Activated CD8-positive, alpha-beta memory T cell treated with anti-CD3 and anti-CD28 coated beads for 48 hours (primary cell): Measurements from ENCODE around the gene GET4.
A peak's percentile ranks its signal among the peaks of the same experiment; 100 is the strongest.

Source experiments
- DNase-seq, 3 experiments: peaks; one replicate each; pipeline ENCODE4 v3.0.0-alpha.2; 2020; ENCODE audit warnings: low read depth in 2 of 3, low spot score in 2 of 3

The GET4 gene

GRCh38 chr7:876077-876971, at the start of gene GET4:
TSS of gene GET4 (plus strand) at chr7:876554. CDS start at chr7:876646, 92 bp downstream.
- peak; percentile 81 to 94 (median 90) for DNase-seq

DNA sequence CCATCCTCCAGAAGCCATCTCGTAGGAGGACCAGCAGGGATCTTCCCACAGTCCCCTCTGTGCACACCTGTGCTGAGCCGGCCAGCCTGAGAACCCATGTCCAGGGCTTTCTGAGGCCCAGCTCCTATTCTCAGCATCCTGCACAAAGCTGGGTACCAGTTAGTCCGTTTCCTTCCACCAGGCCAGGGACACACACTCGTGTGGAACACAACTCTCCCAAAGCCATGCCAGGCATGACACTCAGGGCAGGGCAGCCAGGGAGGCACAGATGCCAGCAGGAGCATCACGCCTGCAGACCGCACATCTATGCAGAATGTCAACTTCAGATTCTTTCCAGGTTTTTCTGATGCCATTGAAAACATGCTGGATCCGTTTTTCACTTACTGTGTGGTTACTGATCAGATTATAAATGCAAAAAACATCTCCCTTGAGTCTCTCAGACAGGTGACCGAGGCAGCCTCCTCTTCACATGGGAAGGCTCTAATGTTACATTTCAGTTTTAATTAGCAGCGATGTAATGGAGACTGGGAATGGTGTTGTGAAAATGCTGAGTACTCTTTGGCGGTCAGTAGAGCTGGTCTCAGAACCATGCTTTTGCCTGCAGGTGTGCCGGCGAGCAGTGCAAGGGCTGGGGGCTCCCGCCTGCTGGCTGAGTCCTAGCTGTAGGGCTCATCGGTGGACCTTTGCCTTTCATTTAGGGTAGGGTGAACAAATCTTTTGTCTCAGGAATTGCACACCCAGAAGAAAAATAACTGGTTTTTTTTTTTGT, 47.4 kb upstream of the GET4 start:
- no peak for DNase-seq

DNA sequence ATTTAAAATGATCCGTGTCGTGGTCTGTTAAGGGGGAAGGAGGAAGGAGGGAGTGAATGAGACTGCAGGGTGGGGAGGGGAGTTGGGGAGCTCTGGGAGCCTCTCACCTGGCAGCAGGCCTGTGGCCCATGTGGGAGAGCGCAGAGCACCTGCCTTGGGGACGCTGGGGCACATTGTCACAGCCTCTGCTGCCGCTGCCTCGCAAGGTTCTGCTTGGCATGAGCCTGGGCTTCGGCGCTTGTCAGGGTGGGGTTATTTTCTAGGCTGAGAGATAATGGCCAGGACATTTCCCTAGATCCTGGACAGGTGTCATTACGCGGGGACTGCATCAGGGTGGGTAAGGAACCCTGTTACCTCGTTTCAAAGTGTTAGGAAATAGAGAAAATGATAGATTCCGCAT, 46.3 kb upstream of the GET4 start:
- no peak for DNase-seq

DNA sequence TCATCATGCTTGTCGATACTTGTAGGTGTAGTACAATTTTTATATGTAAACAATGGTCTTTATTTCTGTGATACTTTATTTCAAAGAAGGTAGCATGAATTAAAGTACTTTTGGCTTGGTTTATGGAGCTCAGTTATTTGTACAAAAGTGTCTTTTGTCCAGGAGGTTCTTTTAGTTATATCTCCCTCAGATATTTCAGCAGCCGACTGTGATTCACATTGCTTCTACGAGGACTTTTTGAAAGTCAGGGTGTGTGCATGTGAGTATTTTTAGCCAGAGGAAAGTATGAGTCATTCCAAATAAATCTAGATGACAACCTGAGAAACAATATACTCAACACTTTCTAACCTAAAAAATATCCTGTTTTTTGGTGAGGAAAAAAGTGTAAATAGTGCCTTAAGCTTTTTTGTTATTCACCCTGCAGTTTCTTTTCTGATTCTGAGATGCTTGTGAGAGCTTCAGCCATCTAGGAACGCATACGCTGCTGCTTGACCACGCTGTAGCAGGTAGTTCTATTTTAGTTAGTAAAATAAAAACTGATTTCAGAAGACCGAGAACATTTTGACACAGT, 44.7 kb upstream of the GET4 start:
- no peak for DNase-seq

DNA sequence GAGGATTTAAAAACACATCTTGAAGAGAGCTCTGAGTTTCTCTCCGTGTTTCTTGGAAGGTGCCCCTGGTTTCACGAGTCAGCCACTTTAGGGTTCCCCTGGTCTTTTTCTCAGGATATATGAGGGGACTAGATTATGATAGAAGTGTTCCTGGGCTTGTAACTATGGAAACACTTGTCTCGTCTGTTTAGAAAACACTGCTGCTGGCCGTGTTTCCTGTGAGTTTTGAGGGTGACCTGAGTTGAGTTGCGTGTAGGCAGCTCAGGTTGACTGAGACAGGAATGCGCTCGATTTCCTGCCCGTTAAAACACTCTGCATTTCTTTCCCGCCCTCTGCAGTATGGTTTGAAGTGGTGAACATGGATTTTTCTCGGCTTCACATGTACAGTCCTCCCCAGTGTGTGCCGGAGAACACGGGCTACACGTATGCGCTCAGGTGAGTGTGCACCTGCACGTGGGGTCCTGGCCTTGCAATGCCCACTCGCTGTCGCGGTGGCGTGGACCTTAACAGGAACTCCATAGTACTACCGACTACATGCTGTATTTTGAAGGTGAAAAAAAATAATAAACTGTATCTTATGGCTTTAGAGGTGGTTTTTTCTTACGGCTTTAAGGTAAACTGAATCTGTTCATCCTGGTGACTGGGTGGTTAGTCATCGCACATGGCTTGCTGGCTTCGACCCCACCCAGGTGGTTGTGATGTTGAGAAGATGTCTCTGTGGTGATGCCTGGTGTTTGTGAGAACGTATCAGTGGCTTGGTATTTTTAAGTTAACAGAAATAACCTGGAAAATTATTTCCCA, 44.0 kb upstream of the GET4 start, which contains the start of gene SUN1:
TSS of gene SUN1 (plus strand) at position 310 of the 801 bp plus-strand sequence. CDS start at position 359, 49 bp downstream.
- DNase-seq = peak in 2 of 3 experiments; percentile 15 to 16

DNA sequence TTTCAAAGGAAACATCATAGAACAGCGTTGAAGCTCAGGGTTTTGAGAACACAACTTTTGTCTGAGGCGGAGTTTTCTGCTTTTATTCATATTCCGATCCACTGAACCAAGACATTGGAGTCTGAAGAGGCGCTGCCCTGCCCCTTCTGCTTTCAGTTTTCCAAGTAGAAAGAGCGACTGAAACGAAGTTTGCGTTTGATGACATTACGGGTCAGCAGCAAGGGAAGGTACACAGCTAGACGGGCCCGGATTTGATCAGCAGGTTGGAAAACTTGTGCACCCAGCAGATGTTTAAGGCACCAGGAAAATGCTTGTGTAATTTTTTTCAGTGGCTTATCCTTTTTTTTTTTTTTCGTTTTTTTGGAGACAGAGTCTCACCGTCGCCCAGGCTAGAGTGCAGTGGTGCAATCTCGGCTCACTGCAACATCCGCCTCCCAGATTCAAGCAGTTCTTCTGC, 43.4 kb upstream of the GET4 start:
- no peak for DNase-seq

GRCh38 chr7:833601-834258, 42.6 kb upstream of the GET4 start:
- DNase-seq = no peak

DNA sequence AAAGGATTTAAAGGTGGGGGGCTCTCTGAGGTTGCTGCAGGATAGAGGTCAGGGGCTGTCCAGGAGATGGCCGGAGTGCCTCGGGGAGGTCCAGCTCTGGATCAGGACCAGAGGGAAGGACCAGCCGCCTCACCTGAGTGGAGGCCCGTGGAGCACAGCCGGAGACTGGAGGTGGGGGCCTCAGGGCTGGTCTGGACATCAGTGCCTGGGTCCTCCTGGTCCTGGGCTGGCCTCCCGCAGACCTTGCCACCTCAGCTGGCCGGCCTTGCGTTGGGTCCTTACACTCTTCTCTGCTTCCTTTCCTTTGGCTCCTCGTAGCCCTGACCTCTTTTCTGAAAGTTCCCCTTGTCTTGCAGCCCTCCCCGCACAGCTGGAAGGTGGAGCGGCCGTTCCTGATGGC, 42.1 kb upstream of the GET4 start:
- DNase-seq = no peak

DNA sequence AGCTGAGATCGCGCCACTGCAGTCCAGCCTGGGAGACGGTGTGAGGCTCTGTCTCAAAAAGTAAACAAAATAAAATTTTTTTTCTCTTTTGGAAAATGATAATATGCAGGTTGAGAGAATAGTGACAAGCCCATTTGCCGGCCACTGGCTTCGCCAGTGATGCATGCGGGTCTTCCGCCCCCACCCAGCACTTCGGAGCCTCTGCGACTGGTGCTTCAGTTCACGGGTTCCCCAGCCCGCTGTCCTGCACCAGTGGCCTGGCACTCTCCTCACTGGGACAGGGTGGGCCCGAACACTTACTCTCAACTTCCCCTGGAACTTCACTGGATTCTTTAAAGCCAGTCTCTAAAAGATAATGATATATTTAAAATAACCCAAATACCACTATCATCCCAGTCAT, 41.3 kb upstream of the GET4 start:
- DNase-seq = no peak

GRCh38 chr7:835485-836401, 40.6 kb upstream of the GET4 start:
- DNase-seq = no peak

GRCh38 chr7:836429-836828, 39.9 kb upstream of the GET4 start:
- no peak for DNase-seq

DNA sequence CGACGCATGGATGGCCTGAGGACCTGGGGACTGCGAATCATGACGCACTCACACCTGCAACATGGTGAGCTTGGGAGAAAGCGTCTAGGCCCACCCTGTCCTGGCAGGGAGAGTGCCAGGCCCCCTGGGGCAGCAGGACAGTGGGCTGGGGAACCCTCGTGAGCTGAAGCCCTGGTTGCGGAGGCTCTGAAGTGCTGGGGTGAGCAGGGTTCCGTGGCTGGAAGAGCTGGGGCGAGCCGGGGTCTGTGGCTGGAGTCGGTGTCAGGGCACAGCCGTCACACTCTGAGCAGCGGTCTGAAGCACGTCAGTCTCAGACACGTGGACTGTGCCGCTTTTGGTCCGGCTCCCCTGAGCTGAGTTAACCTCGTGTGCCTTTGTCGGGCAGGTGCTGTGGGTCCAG, 39.4 kb upstream of the GET4 start:
- no peak for DNase-seq

GRCh38 chr7:840001-840600, 36.3 kb upstream of the GET4 start:
- DNase-seq = no peak

DNA sequence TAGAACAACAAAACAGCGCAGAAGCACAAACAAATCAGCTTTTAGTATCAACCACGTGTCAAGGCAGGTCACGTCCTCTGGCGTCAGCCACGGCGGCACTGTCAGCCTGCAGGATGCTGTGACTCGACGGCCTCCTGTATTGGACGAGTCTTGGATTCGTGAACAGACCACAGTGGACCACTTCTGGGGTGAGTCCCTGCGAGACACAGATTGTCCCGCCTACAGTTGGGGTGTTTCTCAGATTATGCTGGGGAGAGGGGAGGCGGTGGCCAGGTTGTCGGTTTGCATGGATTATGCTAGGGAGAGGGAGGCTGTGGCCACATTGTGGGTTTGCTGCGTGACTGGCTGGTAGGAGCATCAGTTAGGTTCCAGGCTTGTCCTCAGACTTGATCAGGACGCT, 34.4 kb upstream of the GET4 start:
- no peak for DNase-seq

DNA sequence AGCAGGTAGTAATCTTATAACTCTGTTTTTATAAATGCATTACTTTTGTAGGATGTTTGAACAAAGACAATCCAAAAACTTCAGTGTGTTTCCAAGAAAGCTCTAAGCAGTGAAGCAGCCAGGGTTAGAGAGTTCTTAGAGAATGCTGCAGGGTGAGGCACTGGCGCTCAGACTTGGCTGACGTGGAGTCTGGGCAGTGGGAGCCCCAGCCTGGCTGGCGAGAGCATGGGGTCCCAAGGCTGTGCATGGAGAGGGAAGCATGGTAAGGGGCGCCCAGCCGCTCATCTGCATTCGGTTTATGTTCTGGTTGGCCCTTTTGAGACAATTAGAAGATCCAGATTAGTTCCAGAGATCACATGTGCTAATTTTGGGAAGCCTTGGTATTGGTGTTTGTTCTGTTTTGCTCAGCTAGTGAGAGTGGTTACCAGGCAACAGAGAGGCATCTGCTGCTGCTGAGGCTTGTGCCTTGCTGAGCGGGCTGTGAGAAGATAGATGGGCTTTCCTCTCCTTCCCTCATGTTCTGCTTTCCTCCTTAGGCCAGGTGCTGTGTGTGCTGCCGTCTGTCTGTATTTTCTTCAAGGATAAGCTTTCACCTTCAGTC, 33.8 kb upstream of the GET4 start:
- DNase-seq = no peak

DNA sequence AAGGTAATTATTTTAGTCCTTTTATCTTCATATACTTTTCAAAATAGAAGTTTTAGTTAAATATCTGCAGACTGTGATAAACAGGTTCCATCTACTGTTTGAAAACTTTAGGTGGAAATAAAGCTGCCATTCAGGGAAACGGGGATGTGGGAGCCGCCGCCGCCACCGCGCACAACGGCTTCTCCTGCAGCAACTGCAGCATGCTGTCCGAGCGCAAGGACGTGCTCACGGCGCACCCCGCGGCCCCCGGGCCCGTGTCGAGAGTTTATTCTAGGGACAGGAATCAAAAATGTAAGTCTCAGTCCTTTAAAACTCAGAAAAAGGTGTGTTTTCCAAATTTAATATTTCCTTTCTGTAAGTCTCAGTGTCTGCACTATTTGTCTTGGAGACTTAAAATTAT, 33.1 kb upstream of the GET4 start:
- DNase-seq = no peak

DNA sequence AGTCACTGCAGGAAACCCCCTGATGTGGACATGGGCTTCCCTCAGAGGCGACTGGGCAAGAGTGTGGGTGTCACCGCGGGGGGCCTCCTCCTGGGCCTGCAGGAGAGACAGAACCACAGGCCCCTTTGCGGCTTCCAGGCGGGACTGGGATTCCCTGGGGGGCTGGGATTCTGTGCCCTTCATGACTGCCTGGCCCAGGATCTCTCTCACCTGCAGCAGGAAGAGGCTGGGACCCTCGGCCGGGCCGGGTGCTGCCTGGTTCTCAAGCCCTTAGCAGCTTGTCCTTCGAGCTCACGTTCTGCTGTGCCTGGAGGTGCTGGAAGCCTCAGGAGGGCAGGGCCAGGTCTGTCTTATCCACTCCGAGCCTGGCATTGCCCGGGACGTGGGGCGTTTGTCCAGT, 32.3 kb upstream of the GET4 start:
- DNase-seq = no peak

DNA sequence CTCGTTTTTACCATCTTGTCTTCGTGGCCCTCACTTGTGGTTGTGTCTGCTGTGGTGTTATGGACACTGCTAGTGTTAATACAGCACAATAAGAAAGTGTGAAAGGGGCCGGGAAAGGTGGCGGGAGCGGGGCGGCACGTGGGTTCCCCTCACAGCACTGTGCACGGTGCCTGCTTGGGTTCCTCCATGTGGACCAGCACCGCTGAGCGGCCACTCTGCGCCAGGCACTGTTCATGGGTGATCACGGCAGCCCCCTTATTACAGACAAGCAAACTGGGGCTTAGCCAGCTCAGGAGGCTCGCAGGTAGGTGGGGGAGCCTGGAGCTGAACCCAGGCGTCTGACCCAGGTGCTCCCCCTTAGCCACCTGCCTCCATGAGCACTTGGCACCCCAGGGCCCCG, 31.8 kb upstream of the GET4 start:
- DNase-seq = no peak

- no peak for DNase-seq
Observed at GRCh38 chr7:845091-845490, 31.3 kb upstream of the GET4 start.
